ENCODE results near the gene CRYGB.

Gene CRYGB

DNA sequence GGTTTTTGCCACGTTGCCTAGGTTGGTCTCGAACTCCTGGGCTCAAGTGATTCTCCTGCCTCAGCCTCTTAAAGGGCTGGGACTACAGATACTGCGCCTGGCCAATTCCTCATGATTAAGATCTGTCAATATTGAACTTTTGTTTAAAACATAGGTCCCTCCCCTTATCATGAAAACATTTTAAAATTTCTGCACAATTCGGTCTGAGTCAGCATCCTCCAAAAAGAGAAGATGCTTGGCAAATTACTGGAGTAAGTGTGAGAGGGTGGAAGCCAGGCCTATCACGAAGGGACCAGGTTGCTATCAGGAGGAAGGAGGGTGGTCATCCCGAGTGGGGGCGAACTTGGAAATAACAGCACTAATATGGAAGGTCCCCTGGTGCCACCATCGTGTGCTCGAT lies 28.2 kb upstream of the CRYGB start:
- no peak overlapping the region for H3K27ac Mint-ChIP-seq

DNA sequence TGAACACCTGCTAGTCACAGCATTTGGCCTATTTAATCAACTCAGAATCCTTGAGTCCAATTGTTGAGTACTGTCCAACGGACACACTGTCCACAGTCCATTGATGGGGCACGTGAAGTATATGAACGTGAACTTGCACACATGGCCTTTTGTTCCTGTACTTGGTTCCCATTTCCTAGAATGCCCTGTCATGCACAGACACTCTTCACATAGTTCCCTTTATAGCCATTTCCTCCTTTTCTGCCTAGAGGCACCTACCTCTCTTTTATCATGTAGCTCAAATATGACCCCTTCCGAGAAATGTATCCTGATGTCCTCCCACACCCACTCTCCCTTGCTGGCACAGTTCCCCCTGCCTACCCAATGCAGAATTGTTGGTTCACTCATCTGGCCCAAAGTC lies 26.2 kb upstream of the CRYGB start:
- no peaks in the 10 kb centered on the region for H3K36me3 Mint-ChIP-seq (ENCODE audit: low read depth)
- no peaks in the 10 kb centered on the region for H3K9me3 Mint-ChIP-seq
- DNase-seq (ENCODE audit: low spot score): no peak
- no peaks in the 10 kb centered on the region for H3K4me1 Mint-ChIP-seq (ENCODE audit: low read depth)
- H3K27me3 Mint-ChIP-seq (ENCODE audit: low read depth): peaks cover 6% of the 10 kb centered on the region
- no peak overlapping the region for H3K4me3 Mint-ChIP-seq
- H3K27ac Mint-ChIP-seq: no peak overlapping the region

More for the DNA sequence above, 28.2 kb upstream of the CRYGB start:
- no peak overlapping the region for H3K4me3 Mint-ChIP-seq
- peaks cover 6% of the 10 kb centered on the region for H3K27me3 Mint-ChIP-seq (ENCODE audit: low read depth)
- H3K9me3 Mint-ChIP-seq: no peaks in the 10 kb centered on the region
- no peak for DNase-seq (ENCODE audit: low spot score)
- H3K4me1 Mint-ChIP-seq (ENCODE audit: low read depth): no peaks in the 10 kb centered on the region
- no peaks in the 10 kb centered on the region for H3K36me3 Mint-ChIP-seq (ENCODE audit: low read depth)

DNA sequence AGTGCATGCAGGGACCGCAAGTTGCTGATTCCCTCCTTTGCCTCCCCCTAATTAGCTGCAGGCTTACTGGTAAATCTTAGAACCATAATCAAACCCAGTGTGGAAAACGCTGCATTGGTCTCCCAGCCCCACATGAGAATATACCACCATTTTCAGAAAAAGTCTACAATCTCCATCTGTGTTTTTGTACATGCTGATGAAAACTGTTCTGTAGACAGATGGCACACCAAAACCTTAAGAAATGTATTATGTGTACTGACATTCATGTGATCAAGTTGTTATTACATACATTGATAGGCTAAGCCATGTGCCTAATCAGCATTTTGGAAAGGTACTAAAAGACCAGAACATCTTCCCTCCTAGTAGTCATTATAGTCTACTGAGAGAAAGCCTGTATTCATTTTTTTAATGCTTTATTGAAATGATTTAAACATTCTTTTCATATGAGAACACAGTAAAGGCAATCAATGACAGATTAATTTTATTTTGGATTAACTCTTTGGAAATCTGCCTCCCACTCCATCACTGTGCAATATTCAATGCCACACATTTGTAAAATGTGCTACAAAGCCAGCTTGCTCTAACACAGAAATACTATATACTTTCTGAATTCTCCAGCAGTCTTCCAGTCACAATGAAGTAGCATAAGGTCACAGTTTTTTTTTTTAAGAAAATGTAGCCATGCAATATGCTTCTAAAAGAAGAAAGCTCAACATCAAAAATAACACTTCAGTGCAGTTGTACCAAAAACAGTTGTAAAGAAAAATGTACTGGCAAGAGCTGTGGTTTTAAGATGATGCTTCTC lies 19.2 kb upstream of the CRYGB start:
- DNase-seq (ENCODE audit: low spot score): no peak
- H3K36me3 Mint-ChIP-seq (ENCODE audit: low read depth): no peaks in the 10 kb centered on the region
- no peak overlapping the region for H3K27ac Mint-ChIP-seq
- no peak overlapping the region for H3K4me3 Mint-ChIP-seq
- H3K9me3 Mint-ChIP-seq: no peaks in the 10 kb centered on the region
- peaks cover 6% of the 10 kb centered on the region for H3K27me3 Mint-ChIP-seq (ENCODE audit: low read depth)
- H3K4me1 Mint-ChIP-seq (ENCODE audit: low read depth): no peaks in the 10 kb centered on the region

DNA sequence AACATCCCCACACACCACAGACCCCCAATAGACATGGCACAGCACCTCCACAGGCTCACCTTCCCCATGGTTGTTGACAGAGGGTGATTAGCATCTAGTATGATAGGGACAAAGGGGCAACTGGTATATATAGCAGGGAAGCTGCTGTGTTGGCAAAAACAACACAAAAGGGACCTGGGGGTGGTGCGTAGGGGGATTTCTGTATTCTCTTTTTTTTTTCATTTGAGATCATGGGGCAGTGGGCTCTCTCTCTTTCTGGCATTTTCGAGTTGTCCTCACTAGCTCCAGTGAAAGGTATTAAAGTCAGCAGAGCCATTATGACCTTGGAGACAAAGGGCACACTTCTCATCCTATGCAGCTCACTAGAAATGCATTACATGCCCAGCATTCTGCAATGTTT lies 17.5 kb upstream of the CRYGB start, which contains the start of gene CRYGA:
CRYGA (minus strand) TSS at position 101 of the 400 bp plus-strand sequence; CDS start at position 68, 33 bp downstream.
- H3K4me3 Mint-ChIP-seq: no peak within 1 kb of the TSS
- H3K27ac Mint-ChIP-seq: no peak within 1 kb of the TSS

DNA sequence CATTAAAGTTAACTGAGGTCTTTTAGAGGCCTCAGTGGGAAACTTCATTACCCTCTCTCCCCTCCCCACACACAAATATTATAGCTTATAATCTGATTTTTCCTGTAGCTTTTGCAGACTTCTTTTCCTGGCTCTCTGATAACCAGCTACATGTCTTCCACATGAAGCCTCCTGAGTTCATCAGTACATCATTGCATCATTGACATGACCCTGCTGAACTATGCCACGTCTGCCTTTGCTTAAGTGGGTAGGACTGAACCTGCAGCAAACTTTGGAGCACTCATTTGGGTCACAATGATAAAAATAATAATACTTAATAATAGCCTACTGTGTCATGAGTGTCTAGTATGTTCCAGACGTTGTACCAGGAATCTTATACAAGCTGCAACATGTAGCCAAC lies 10.5 kb upstream of the CRYGB start:
- Mint-ChIP-seq H3K36me3 (ENCODE audit: low read depth) (no peaks in the 10 kb centered on the region), H3K9me3 (no peaks in the 10 kb centered on the region), H3K4me1 (ENCODE audit: low read depth) (no peaks in the 10 kb centered on the region), H3K27ac (no peak overlapping the region), H3K4me3 (no peak overlapping the region), H3K27me3 (ENCODE audit: low read depth) (peaks cover 12% of the 10 kb centered on the region)
- DNase-seq (ENCODE audit: low spot score): no peak

More for the DNA sequence above, 17.5 kb upstream of the CRYGB start, which contains the start of gene CRYGA:
- Mint-ChIP-seq H3K9me3 (no peaks in the 10 kb centered on the region), H3K27me3 (ENCODE audit: low read depth) (peaks cover 3% of the 10 kb centered on the region), H3K36me3 (ENCODE audit: low read depth) (no peaks in the 10 kb centered on the region), H3K4me1 (ENCODE audit: low read depth) (no peaks in the 10 kb centered on the region)
- DNase-seq (ENCODE audit: low spot score): no peak

DNA sequence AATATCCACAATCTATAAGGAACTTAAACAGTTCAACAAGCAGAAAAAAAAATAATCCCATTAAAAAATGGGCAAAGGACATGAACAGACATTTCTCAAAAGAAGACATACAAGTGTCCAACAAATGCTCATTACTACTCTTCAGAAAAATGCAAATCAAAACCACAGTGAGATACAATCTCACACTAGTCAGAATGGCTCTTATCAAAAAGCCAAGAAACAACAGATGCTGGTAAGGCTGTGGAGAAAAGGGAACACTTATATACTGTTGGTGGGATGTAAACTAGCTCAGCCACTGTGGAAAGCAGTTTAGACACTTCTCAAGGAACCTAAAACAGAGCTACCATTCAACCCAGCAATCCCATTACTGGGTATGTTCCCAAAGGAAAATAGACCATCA lies 7.2 kb upstream of the CRYGB start:
- DNase-seq (ENCODE audit: low spot score): no peak
- no peaks in the 10 kb centered on the region for H3K36me3 Mint-ChIP-seq (ENCODE audit: low read depth)
- no peak overlapping the region for H3K27ac Mint-ChIP-seq
- peaks cover 18% of the 10 kb centered on the region for H3K27me3 Mint-ChIP-seq (ENCODE audit: low read depth)
- H3K9me3 Mint-ChIP-seq: peaks cover 4% of the 10 kb centered on the region
- no peak overlapping the region for H3K4me3 Mint-ChIP-seq
- H3K4me1 Mint-ChIP-seq (ENCODE audit: low read depth): no peaks in the 10 kb centered on the region

DNA sequence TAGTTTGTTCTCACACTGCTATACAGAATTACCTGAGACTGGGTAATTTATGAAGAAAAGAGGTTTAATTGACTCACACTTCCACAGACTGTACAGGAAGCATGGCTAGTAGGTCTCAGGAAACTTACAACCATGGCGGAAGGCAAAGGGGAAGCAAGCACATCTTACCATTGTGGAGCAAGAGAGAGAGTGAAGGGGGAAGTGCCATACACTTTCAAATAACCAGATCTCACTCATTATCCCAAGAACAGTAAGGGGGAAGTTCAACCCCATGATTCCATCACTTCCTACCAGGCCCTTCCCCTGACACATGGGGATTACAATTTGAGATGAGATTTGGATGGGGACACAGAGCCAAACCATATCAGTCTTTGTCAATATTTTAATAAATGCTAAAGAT lies 5.0 kb upstream of the CRYGB start:
- Mint-ChIP-seq H3K36me3 (ENCODE audit: low read depth) (no peaks in the 10 kb centered on the region), H3K4me1 (ENCODE audit: low read depth) (no peaks in the 10 kb centered on the region), H3K27me3 (ENCODE audit: low read depth) (peaks cover 18% of the 10 kb centered on the region), H3K27ac (no peak overlapping the region), H3K4me3 (no peak overlapping the region), H3K9me3 (peaks cover 4% of the 10 kb centered on the region)
- DNase-seq (ENCODE audit: low spot score): no peak

DNA sequence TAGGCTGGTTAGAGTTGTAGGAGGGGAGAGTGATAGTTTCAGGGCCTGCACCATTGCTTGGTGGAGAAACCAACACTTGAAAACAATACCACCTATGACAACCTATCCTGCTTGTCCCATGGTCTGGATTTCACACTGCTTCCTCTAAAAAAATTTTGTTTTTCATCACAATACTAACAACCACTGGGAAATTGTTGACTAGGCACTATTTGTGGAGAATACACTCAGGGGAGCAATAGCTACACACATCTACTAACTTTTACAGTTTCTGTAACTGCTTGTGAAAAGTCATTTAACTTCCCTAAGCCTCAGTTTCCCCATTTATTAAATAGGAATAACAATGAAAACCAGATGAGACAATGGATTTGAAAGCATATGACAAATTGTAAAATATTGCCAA lies 4.1 kb upstream of the CRYGB start:
- DNase-seq (ENCODE audit: low spot score): no peak
- Mint-ChIP-seq H3K4me3 (no peak overlapping the region), H3K27ac (no peak overlapping the region), H3K27me3 (ENCODE audit: low read depth) (peaks cover 16% of the 10 kb centered on the region), H3K9me3 (peaks cover 4% of the 10 kb centered on the region), H3K4me1 (ENCODE audit: low read depth) (no peaks in the 10 kb centered on the region), H3K36me3 (ENCODE audit: low read depth) (no peaks in the 10 kb centered on the region)

DNA sequence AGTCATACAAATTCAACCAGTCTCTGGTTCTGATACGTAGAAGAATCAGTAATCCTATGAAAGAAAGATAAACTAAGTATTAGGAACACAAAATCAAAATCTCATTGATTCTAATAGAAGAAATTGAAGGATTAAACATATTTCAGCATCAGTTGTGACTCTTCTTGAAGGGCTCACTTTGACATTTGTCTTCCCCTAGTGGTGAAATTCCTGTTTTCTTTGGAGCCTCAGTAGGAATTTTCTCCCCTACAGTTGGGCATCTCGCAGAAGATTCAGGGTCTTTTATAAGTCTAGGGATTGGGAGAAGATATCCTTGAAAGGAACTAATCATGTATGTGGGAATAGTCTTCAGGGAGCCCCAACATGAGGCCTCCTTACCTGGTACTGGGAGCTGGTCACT lies 2.8 kb upstream of the CRYGB start:
- H3K4me3 Mint-ChIP-seq: no peak overlapping the region

DNA sequence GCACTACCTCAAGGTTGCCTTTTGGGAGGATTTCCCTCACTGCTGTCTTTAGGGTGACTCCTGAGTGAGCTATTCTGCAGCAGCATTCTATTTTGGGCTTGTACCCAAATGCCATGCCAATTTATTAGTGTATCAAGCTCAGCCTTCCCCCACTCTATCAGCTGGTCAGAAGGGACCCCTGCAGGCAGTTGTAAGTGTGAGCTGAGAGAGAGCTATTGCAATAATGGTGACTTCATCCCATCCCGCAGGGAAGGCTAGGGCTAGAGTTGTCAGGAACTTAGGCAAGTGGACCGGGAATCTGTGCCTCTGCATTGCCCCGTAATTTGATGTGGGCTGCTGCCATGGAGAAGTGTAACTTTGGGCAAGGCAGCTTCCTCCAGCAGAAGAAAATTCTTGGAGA lies 1.8 kb upstream of the CRYGB start:
- Mint-ChIP-seq H3K27ac (no peak overlapping the region), H3K4me3 (no peak overlapping the region), H3K27me3 (ENCODE audit: low read depth) (peaks cover 18% of the 10 kb centered on the region), H3K9me3 (peaks cover 4% of the 10 kb centered on the region), H3K4me1 (ENCODE audit: low read depth) (no peaks in the 10 kb centered on the region), H3K36me3 (ENCODE audit: low read depth) (no peaks in the 10 kb centered on the region)
- no peak for DNase-seq (ENCODE audit: low spot score)

More for the DNA sequence above, 2.8 kb upstream of the CRYGB start:
- Mint-ChIP-seq H3K36me3 (ENCODE audit: low read depth) (no peaks in the 10 kb centered on the region), H3K27me3 (ENCODE audit: low read depth) (peaks cover 18% of the 10 kb centered on the region), H3K27ac (no peak overlapping the region), H3K4me1 (ENCODE audit: low read depth) (no peaks in the 10 kb centered on the region), H3K9me3 (peaks cover 4% of the 10 kb centered on the region)
- no peak for DNase-seq (ENCODE audit: low spot score)

DNA sequence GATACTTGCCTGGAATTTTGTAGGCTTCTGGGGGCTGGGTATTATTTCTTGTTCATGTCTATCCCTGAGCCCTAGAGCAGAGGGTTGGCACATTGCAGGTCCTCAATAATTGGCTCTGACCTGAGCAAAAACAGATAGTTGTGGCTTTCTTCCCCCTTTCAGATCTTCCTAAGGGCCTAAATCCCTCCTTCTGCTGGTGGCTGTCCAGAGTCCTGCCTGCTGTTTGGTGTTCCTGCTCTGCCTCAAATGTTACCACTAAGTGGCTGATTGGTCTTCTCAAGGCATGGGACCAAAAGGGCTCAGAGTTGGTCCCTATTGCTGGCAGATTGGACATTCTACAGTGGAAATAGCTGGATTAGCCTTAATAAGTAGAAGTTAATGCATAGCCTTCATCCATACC lies 1.1 kb upstream of the CRYGB start:
- no peak overlapping the region for H3K4me3 Mint-ChIP-seq
- no peaks in the 10 kb centered on the region for H3K36me3 Mint-ChIP-seq (ENCODE audit: low read depth)
- H3K9me3 Mint-ChIP-seq: peaks cover 4% of the 10 kb centered on the region
- H3K4me1 Mint-ChIP-seq (ENCODE audit: low read depth): no peaks in the 10 kb centered on the region
- no peak for DNase-seq (ENCODE audit: low spot score)
- peaks cover 12% of the 10 kb centered on the region for H3K27me3 Mint-ChIP-seq (ENCODE audit: low read depth)
- no peak overlapping the region for H3K27ac Mint-ChIP-seq

DNA sequence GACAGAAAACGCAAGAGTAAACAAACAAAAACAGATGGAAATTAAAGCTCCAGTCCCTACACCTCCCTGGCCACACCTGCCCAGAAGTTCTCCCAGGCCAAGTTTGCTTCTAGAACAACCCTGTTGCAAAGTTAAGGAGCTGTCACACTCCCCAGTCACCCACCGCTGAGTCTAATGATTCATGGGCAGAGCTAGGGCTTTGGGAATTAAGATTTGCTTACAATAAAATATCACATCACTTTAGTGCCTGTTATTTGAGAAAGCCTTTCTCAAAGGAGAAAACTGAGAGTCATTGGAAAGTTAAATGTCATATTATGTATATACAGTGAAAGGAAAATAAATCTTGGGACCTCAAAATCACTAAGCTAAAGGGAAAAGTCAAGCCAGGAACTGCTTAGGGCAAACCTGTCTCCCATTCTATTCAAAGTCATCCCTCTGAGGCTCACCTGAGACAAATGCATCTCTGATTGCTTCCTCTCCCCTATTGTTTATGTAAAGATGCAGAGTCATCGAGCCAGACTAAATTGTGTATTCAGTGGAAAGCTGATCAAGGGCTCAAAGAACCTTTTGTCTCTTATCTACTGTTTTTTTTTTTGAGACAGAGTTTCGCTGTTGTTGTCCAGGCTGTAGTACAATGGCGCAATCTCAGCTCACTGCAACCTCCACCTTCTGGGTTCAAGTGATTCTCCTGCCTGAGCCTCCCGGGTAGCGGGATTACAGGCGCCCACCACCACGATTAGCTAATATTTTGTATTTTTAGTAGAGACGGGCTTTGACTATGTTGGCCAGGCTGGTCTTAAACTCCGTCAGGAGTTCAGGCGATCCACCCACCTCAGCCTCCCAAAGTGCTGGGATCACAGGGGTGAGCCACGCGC lies 2.8 kb downstream of the CRYGB start:
- H3K4me1 Mint-ChIP-seq (ENCODE audit: low read depth): no peaks in the 10 kb centered on the region
- H3K27me3 Mint-ChIP-seq (ENCODE audit: low read depth): peaks cover 2% of the 10 kb centered on the region
- no peaks in the 10 kb centered on the region for H3K36me3 Mint-ChIP-seq (ENCODE audit: low read depth)
- DNase-seq (ENCODE audit: low spot score): no peak
- H3K4me3 Mint-ChIP-seq: no peak overlapping the region
- no peak overlapping the region for H3K27ac Mint-ChIP-seq
- H3K9me3 Mint-ChIP-seq: no peaks in the 10 kb centered on the region

DNA sequence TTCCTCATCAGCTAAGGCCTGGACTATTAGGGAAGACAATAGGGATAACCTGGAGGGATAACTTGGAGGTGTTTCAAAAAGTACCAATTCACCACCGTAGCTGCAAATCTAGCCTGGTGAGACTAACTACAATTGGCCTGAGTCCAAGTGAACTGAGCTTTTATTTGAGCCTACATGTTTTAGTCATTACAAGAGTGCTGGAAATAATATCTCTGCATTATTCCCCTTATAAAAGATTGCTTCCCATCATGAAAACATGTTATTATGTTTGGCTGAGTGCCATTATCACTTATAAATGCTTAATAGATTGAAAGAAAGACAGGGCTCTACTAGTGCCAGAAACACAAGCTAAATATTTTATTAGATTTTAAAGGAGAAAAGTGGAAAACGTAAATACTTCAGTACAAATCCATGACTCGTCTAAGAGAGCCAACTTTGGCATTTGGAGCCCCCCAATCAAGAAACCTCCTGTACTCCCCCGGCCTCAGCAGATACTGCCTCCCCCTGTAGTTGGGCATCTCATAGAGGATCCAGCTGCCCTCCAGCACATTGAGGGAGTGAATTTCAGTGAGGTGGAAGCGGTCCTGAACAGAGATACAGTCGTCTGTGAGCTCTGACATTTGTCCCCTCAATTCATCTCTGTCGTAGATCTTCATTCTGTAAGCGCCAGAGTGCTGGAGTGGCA lies 3.6 kb downstream of the CRYGB start:
- H3K27ac Mint-ChIP-seq: no peak overlapping the region
- H3K9me3 Mint-ChIP-seq: no peaks in the 10 kb centered on the region
- H3K36me3 Mint-ChIP-seq (ENCODE audit: low read depth): no peaks in the 10 kb centered on the region
- DNase-seq (ENCODE audit: low spot score): no peak
- H3K4me3 Mint-ChIP-seq: no peak overlapping the region
- H3K4me1 Mint-ChIP-seq (ENCODE audit: low read depth): no peaks in the 10 kb centered on the region
- H3K27me3 Mint-ChIP-seq (ENCODE audit: low read depth): peaks cover 2% of the 10 kb centered on the region

DNA sequence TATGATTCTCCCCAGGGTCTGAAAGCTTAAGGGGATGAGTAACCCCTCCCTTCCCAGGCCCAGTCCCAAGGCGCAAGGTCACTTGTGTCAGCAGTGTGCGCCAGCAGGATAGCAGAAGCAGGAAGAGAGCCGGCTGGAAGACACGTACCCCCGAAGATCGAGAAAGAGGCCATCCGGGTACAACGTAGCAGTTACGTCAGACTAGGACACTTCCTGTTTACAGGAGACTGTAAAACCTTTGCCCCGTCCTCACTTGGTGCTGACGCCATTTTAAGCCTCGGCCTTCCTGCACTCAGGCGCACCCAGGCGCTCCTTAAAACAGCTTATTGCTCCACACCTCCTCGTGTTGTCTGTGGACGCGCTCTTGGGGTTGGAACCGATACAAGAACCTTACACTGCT lies 6.5 kb downstream of the CRYGB start:
- Mint-ChIP-seq H3K4me1 (ENCODE audit: low read depth) (peaks cover 9% of the 10 kb centered on the region), H3K27ac (no peak overlapping the region), H3K4me3 (no peak overlapping the region), H3K9me3 (no peaks in the 10 kb centered on the region), H3K27me3 (ENCODE audit: low read depth) (no peaks in the 10 kb centered on the region), H3K36me3 (ENCODE audit: low read depth) (no peaks in the 10 kb centered on the region)
- DNase-seq (ENCODE audit: low spot score): no peak
